CD4-positive, alpha-beta T cell (primary cell): ENCODE data around the gene SNX25. TPM values are rescaled to one million over a fixed set of nuclear protein-coding genes. Genes with fewer than 3 reads are reported as not detected.

ENCODE experiments used
- ATAC-seq: fragments of 200-7000 bp; cut with Tn5 transposase; one replicate; pipeline ENCODE4 v1.10.0; 2022; ENCODE audit warnings: mild to moderate bottlenecking; ENCODE audit not compliant: poor library complexity
- CTCF ChIA-PET: fragments of 350-600 bp; sonication (Branson Sonifier 250); formaldehyde crosslinking; loops from one replicate; lab custom pipeline; 2021; ENCODE audit warnings: antibody characterized with exemption, inconsistent platforms; lab: Charles Lee
- POLR2A ChIA-PET: fragments of 350-600 bp; sonication (Branson Sonifier 250); formaldehyde crosslinking; loops from one replicate; lab custom pipeline; 2021; ENCODE audit warnings: antibody characterized with exemption, inconsistent platforms; lab: Charles Lee
- DNase-seq, 14 experiments: peaks; one replicate each; pipeline ENCODE4 v3.0.0-alpha.2; 2013 to 2020; ENCODE audit warnings: mixed read lengths in 2 of 14
- H3K27ac ChIP-seq, 2 donors: one replicate each; pipeline versions ENCODE4 v1.5.1 to v1.7.0; 2013; ENCODE audit warnings: low read length in 2 of 2, low read depth in 1 of 2, mild to moderate bottlenecking in 1 of 2
- H3K27me3 ChIP-seq, 2 experiments: 1 replicate in 1 of 2; 2 replicates in 1 of 2; pipeline versions ENCODE4 v1.6.1 to v1.7.0; 2013; ENCODE audit warnings: low read length in 2 of 2, control low read depth in 1 of 2, mild to moderate bottlenecking in 1 of 2, moderate library complexity in 1 of 2; ENCODE audit not compliant: insufficient read depth in 2 of 2, control insufficient read depth in 1 of 2
- H3K36me3 ChIP-seq: one replicate; pipeline ENCODE4 v1.6.1; 2013; ENCODE audit warnings: low read length, control low read depth; ENCODE audit not compliant: insufficient read depth
- H3K4me1 ChIP-seq: one replicate; pipeline ENCODE4 v1.6.1; 2013; ENCODE audit warnings: low read length, control low read depth; ENCODE audit not compliant: insufficient read depth
- H3K4me3 ChIP-seq: one replicate; pipeline ENCODE4 v1.5.1; 2013; ENCODE audit warnings: mild to moderate bottlenecking, low read length, moderate library complexity
- H3K9me3 ChIP-seq, 2 experiments: 1 replicate in 1 of 2; 2 replicates in 1 of 2; pipeline versions ENCODE4 v1.6.1 to v1.7.0; 2013; ENCODE audit warnings: low read length in 2 of 2, mild to moderate bottlenecking in 2 of 2, control low read depth in 1 of 2, moderate library complexity in 1 of 2; ENCODE audit not compliant: control insufficient read depth in 1 of 2, insufficient read depth in 1 of 2
- H3K27ac Mint-ChIP-seq: one replicate; pipeline ENCODE4 v1.8.0; 2020; ENCODE audit warnings: mixed read lengths
- H3K27me3 Mint-ChIP-seq: one replicate; pipeline ENCODE4 v1.8.0; 2021; ENCODE audit warnings: mixed read lengths
- H3K36me3 Mint-ChIP-seq: one replicate; pipeline ENCODE4 v1.8.0; 2021; ENCODE audit warnings: low read depth, mixed read lengths
- H3K4me1 Mint-ChIP-seq: one replicate; pipeline ENCODE4 v1.8.0; 2021; ENCODE audit warnings: low read depth, mixed read lengths
- H3K4me3 Mint-ChIP-seq: one replicate; pipeline ENCODE4 v1.8.0; 2020; ENCODE audit warnings: mild to moderate bottlenecking, mixed read lengths
- H3K9me3 Mint-ChIP-seq: one replicate; pipeline ENCODE4 v1.8.0; 2020; ENCODE audit warnings: mixed read lengths
- intact Hi-C, 2 experiments: fragments of 100-400 bp; cut with DNase I in 1 of 2; cut with micrococcal nuclease in 1 of 2; formaldehyde crosslinking; loops; one replicate each; pipeline versions ENCODE4 v1.15.1 to v1.9.0; 2023 to 2025; cut with DNase I, micrococcal nuclease
- total RNA-seq, 174 experiments: library from RNA in 2 of 174; stranded (reverse) in 2 of 174; gene quantifications; one replicate each; pipeline ENCODE4 v1.2.3 and lab custom pipeline; 2021 to 2026
- TF ChIP-seq, protein P1 (sequence below): fragments of 200-600 bp; IDR thresholded peaks from one replicate; pipeline ENCODE4 v1.8.0; 2022; ENCODE audit warnings: antibody characterized with exemption, mild to moderate bottlenecking

The SNX25 gene
- total RNA-seq, 2 experiments from 2014 or later = 7.9 to 9.1 TPM

DNA sequence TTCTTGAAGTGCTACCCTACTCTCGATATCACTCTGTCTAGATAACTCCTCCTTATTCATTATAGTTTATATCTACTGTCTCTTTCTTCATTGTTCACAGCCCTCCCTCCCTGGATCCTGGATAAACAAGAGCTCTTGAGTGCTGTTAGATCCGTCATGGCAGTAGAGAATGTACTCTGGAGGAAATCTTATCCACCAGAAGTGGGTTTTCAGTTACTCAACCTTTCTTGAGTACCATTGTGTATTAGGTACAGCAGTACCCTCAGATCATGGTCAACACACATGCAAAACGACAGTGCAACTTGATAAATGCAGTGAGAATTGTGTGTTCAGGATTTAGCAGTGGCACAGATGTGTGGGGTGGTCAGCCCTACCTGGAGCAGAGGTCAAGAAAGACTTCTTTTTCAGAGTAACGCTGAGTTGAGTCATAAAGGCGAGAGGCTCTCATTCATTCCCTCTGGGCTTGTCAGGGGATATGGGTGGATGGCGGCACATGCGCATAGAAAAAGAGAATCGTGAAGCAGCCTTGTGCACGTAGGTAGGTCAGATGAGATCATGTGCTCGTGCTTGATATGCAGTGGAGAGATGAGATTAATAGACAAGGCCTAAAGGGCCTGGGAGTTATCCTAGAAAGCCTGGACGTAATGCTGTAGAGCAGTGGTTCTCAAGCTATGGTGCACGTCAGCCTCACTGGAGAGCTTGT is 89.5 kb downstream of the SNX25 start:
- Mint-ChIP-seq H3K27ac (no peak overlapping the region), H3K4me1 (no peaks in the 10 kb centered on the region), H3K27me3 (no peaks in the 10 kb centered on the region), H3K9me3 (no peaks in the 10 kb centered on the region), H3K36me3 (peaks cover 34% of the 10 kb centered on the region), H3K4me3 (no peak overlapping the region)
- TF ChIP-seq, protein P1, sequence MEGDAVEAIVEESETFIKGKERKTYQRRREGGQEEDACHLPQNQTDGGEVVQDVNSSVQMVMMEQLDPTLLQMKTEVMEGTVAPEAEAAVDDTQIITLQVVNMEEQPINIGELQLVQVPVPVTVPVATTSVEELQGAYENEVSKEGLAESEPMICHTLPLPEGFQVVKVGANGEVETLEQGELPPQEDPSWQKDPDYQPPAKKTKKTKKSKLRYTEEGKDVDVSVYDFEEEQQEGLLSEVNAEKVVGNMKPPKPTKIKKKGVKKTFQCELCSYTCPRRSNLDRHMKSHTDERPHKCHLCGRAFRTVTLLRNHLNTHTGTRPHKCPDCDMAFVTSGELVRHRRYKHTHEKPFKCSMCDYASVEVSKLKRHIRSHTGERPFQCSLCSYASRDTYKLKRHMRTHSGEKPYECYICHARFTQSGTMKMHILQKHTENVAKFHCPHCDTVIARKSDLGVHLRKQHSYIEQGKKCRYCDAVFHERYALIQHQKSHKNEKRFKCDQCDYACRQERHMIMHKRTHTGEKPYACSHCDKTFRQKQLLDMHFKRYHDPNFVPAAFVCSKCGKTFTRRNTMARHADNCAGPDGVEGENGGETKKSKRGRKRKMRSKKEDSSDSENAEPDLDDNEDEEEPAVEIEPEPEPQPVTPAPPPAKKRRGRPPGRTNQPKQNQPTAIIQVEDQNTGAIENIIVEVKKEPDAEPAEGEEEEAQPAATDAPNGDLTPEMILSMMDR = no peak
- H3K27me3 ChIP-seq = no peaks in the 10 kb centered on the region
- no peak overlapping the region for H3K27ac ChIP-seq
- ATAC-seq (no peak), DNase-seq (no peak)
- H3K4me3 ChIP-seq = no peak overlapping the region
- no peaks in the 10 kb centered on the region for H3K36me3 ChIP-seq
- no peaks in the 10 kb centered on the region for H3K9me3 ChIP-seq
- CTCF ChIA-PET = no interaction called here
- intact Hi-C loops = no loop called here
- POLR2A ChIA-PET = no interaction called here
- no peaks in the 10 kb centered on the region for H3K4me1 ChIP-seq

DNA sequence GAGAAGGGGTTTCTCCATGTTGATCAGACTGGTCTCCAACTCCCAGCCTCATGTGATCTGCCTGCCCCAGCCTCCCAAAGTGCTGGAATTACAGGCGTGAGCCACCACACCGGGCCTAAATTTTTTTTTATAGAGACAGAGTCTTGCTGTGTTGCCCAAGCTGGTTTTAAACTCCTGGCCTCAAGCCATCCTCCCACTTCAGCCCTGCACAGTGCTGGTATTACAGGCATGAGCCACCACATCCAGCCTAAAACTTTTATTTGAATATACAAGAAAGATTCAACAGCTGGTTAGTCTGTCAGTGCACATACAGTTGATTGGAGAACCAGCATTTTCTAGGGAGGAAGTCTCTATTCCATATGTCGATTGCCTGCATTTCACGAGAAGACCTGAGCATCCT is 95.1 kb downstream of the SNX25 start:
- intact Hi-C loops = no loop called here
- H3K27ac ChIP-seq = no peak overlapping the region
- no peak overlapping the region for H3K27ac Mint-ChIP-seq

DNA sequence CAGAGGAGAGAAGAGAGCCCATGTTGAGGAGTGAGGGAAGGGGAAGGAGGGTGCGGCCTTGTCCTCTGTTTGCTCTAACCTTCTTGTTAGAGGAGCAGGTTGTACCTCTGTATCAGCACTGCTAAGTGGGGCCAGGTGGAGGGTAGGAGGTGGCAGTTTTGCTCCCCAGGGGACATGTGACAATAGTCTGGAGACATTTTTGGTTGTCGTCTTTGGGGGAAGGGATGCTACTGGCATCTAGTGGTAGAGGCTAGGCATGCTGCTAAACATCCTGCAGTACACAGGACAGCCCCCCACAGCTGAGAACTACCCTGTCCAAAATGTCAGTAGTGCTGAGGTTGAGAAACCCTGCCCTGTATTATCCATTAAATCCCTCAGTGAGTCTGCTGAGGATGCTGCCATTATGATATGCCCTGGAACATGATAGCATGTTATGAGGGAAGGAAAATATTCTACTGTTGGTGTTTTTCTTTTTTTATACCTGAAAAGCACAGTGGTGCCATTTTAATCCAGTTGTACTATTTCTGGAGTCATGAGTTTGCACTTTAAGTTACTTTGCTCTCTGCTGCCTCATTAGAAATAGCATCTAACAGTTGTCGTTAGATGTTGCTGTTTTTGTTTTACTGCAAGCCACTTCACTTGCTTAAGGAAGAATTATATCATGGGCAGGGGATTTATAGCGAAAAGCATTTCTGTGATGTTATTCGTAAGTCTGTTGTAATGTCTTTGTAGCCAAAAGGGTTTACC is 95.7 kb downstream of the SNX25 start:
- H3K9me3 ChIP-seq = no peaks in the 10 kb centered on the region
- Mint-ChIP-seq H3K4me3 (no peak overlapping the region), H3K27ac (no peak overlapping the region), H3K9me3 (no peaks in the 10 kb centered on the region), H3K4me1 (peaks cover 3% of the 10 kb centered on the region), H3K27me3 (no peaks in the 10 kb centered on the region), H3K36me3 (peaks cover 24% of the 10 kb centered on the region)
- peak in 9 of 14 experiments; percentile 1 to 66 (median 9) for DNase-seq
- no peaks in the 10 kb centered on the region for H3K4me1 ChIP-seq
- ChIA-PET CTCF (interaction anchor here (0.5 kb wide), 1 partner anchor 74 kb away, joined by 4 read pairs; no protein-coding TSS in a partner anchor), POLR2A (no interaction called here)
- H3K27me3 ChIP-seq = no peaks in the 10 kb centered on the region
- TF ChIP-seq, protein P1 = no peak
- no peaks in the 10 kb centered on the region for H3K36me3 ChIP-seq
- ATAC-seq = peak; percentile 82
- intact Hi-C loops = loop anchor here in 1 of 2 experiments (5.0 kb wide), 1 partner anchor 263 kb away; no protein-coding TSS in a partner anchor
- H3K4me3 ChIP-seq = no peak overlapping the region
- no peak overlapping the region for H3K27ac ChIP-seq

More for the DNA sequence above, 95.1 kb downstream of the SNX25 start:
- Histone ChIP-seq H3K36me3 (no peaks in the 10 kb centered on the region), H3K9me3 (no peaks in the 10 kb centered on the region), H3K27me3 (no peaks in the 10 kb centered on the region), H3K4me3 (no peak overlapping the region), H3K4me1 (no peaks in the 10 kb centered on the region)
- peaks cover 3% of the 10 kb centered on the region for H3K4me1 Mint-ChIP-seq
- H3K27me3 Mint-ChIP-seq = no peaks in the 10 kb centered on the region
- no peaks in the 10 kb centered on the region for H3K9me3 Mint-ChIP-seq
- ATAC-seq (no peak), DNase-seq (no peak)
- H3K4me3 Mint-ChIP-seq = no peak overlapping the region
- ChIA-PET POLR2A (no interaction called here), CTCF (no interaction called here)
- H3K36me3 Mint-ChIP-seq = peaks cover 19% of the 10 kb centered on the region
- TF ChIP-seq, protein P1 = no peak
